ENCODE measurements around the gene CSF3R.

Gene CSF3R

GRCh38 chr1:36476945-36477344 lies 5.8 kb downstream of the CSF3R start:
- TF ChIP-seq GATA3 (IDR thresholded peaks at IDR 0.05; ENCODE audit: low read depth, low read length), result no peak
- TF ChIP-seq GATA2 (IDR thresholded peaks at IDR 0.05; ENCODE audit: low read depth, low read length), result no peak

- TF ChIP-seq GATA2 (IDR thresholded peaks at IDR 0.05; ENCODE audit: low read depth, low read length), result peak; percentile 91
- peak; percentile 83 for TF ChIP-seq GATA3 (IDR thresholded peaks at IDR 0.05; ENCODE audit: low read depth, low read length)
These were observed 6.7 kb downstream of the CSF3R start for GRCh38 chr1:36475910-36476604.

- TF ChIP-seq GATA2 (IDR thresholded peaks at IDR 0.05; ENCODE audit: low read depth, low read length), result no peak
These were observed 7.4 kb downstream of the CSF3R start for GRCh38 chr1:36475341-36475740.

- TF ChIP-seq GATA2 (IDR thresholded peaks at IDR 0.05; ENCODE audit: low read depth, low read length) (no peak), GATA3 (IDR thresholded peaks at IDR 0.05; ENCODE audit: low read depth, low read length) (no peak)
These were observed 10.1 kb downstream of the CSF3R start for GRCh38 chr1:36472656-36473055.

GRCh38 chr1:36471830-36472641 lies 10.7 kb downstream of the CSF3R start:
- no peak for TF ChIP-seq GATA2 (IDR thresholded peaks at IDR 0.05; ENCODE audit: low read depth, low read length)
- no peak for TF ChIP-seq GATA3 (IDR thresholded peaks at IDR 0.05; ENCODE audit: low read depth, low read length)

GRCh38 chr1:36469163-36469562 lies 13.6 kb downstream of the CSF3R start:
- TF ChIP-seq GATA3 (IDR thresholded peaks at IDR 0.05; ENCODE audit: low read depth, low read length), result no peak
- TF ChIP-seq GATA2 (IDR thresholded peaks at IDR 0.05; ENCODE audit: low read depth, low read length), result no peak

- TF ChIP-seq GATA2 (IDR thresholded peaks at IDR 0.05; ENCODE audit: low read depth, low read length) (no peak), GATA3 (IDR thresholded peaks at IDR 0.05; ENCODE audit: low read depth, low read length) (no peak)
These were observed 14.8 kb downstream of the CSF3R start for GRCh38 chr1:36467700-36468455.

- no peak for TF ChIP-seq GATA3 (IDR thresholded peaks at IDR 0.05; ENCODE audit: low read depth, low read length)
- no peak for TF ChIP-seq GATA2 (IDR thresholded peaks at IDR 0.05; ENCODE audit: low read depth, low read length)
These were observed 15.7 kb downstream of the CSF3R start for GRCh38 chr1:36467027-36467410.

- TF ChIP-seq GATA3 (IDR thresholded peaks at IDR 0.05; ENCODE audit: low read depth, low read length), result no peak
- TF ChIP-seq GATA2 (IDR thresholded peaks at IDR 0.05; ENCODE audit: low read depth, low read length), result no peak
These were observed 16.2 kb downstream of the CSF3R start for GRCh38 chr1:36466370-36467026.

GRCh38 chr1:36465731-36466369 lies 16.9 kb downstream of the CSF3R start:
- TF ChIP-seq GATA3 (IDR thresholded peaks at IDR 0.05; ENCODE audit: low read depth, low read length) (no peak), GATA2 (IDR thresholded peaks at IDR 0.05; ENCODE audit: low read depth, low read length) (no peak)

GRCh38 chr1:36464605-36465393 lies 17.9 kb downstream of the CSF3R start:
- TF ChIP-seq GATA2 (IDR thresholded peaks at IDR 0.05; ENCODE audit: low read depth, low read length), result no peak
- no peak for TF ChIP-seq GATA3 (IDR thresholded peaks at IDR 0.05; ENCODE audit: low read depth, low read length)

- TF ChIP-seq GATA2 (IDR thresholded peaks at IDR 0.05; ENCODE audit: low read depth, low read length) (no peak), GATA3 (IDR thresholded peaks at IDR 0.05; ENCODE audit: low read depth, low read length) (no peak)
These were observed 18.7 kb downstream of the CSF3R start, which contains the start of gene MRPS15 for GRCh38 chr1:36463803-36464604. Gene MRPS15, minus strand, starts transcription at chr1:36464384. Its CDS starts 109 bp downstream, at chr1:36464275.

Data from SH-SY5Y (cell line).